Epithelial cell of proximal tubule (primary cell): ENCODE data around the gene LBX2. TPM values are rescaled to one million over a fixed set of nuclear protein-coding genes. Genes with fewer than 3 reads are reported as not detected.

Experiments
- DNase-seq: peaks from one replicate; pipeline ENCODE4 v3.0.0-alpha.2; 2011; ENCODE audit warnings: low read depth
- H3K4me3 ChIP-seq: 2 replicates; pipeline ENCODE4 v1.5.1; 2011; ENCODE audit warnings: low read depth, mild to moderate bottlenecking, low read length
- total RNA-seq: library from RNA; depleted of rRNA; stranded (reverse); fragments of >200 nt; gene quantifications from 2 replicates; pipeline ENCODE4 v1.2.3, GENCODE V29; 2015
- TF ChIP-seq, protein P1 (sequence below): conservative IDR thresholded peaks from 2 replicates; pipeline ENCODE4 v1.5.1; 2012; ENCODE audit warnings: low read depth, mild to moderate bottlenecking, low read length

LBX2 gene
- total RNA-seq, 1 donor from 2014 or later = 1.3 TPM

DNA sequence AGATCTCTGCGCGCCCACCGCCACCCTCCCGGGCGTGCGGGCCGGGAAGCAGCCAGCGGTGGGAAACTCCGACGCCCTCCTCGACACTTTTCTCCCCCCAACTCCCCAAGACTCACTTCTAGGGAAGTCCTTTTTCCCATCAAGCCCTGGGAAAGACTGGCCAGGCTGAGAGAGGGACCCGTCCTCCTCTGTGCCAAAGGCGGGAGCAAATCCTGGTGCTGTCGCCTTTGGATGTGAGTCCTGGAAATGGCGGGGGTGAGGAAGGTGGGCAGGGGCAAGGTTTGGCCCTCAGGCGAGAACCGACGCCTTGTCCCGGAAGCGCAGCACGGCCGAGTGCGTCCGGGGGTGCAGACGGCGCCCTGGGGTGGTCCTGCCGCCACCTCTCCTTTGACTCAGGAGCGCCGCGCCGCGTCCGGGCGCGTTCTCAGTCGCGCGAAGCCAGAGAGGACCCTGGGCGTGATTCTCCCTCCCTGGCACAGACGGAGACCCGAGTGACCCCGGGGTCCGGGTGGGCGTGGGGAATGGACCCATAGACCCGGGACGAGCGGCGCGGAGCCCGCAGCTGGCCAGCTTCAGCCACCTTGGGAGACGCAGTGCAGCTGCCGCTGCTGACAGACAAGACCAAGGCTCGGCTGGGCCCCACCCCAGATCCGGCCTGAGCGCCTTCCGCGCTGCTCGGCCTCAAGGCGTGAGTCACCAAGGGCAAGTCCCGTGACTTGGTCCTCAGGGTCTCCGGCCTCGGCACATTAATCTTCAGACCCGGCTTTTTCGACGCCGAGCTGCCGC, 3.5 kb upstream of the LBX2 start:
- DNase-seq = no peak
- TF ChIP-seq, protein P1, sequence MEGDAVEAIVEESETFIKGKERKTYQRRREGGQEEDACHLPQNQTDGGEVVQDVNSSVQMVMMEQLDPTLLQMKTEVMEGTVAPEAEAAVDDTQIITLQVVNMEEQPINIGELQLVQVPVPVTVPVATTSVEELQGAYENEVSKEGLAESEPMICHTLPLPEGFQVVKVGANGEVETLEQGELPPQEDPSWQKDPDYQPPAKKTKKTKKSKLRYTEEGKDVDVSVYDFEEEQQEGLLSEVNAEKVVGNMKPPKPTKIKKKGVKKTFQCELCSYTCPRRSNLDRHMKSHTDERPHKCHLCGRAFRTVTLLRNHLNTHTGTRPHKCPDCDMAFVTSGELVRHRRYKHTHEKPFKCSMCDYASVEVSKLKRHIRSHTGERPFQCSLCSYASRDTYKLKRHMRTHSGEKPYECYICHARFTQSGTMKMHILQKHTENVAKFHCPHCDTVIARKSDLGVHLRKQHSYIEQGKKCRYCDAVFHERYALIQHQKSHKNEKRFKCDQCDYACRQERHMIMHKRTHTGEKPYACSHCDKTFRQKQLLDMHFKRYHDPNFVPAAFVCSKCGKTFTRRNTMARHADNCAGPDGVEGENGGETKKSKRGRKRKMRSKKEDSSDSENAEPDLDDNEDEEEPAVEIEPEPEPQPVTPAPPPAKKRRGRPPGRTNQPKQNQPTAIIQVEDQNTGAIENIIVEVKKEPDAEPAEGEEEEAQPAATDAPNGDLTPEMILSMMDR = peak; percentile 30
- peak overlapping the region; percentile 94 for H3K4me3 ChIP-seq

- peak overlapping the region; percentile 94 for H3K4me3 ChIP-seq
- DNase-seq = no peak
Measured at GRCh38 chr2:74502147-74502719, 2.8 kb upstream of the LBX2 start.

DNA sequence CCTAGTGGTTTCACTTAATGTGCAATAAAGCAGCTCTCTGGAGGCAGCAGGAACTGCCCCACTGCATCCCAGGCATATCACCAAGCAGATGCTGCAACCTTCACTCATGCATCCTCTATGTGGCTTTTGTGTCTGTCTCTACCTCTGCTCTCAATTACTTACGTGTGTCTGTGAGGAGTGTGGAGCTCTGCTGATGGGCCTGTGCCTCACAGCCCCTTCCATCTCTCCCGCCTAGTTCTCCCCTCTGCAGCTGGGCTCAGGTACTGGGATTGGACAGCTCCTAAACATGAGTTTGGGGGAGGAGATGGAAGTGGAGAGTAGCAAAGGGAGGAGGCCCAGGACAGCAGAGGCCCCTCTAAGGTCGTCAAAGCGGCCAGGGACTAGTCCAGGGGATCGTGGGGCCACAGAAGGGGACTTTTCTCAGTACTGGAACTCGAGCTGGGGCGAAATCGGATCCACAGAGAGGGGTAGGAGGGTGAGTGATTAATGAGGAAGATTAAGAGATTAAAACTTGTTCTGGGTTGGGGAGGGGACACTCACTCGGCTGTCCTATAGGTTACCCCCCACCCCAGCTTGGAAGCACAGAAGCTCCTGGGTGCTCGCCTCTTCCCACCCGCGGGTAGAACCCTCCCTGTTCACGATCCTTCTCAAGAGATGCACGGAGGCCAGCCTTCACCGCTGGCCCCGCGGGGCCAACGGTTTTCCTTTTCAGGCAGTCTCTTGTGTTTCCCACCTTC, 2.1 kb upstream of the LBX2 start:
- H3K4me3 ChIP-seq = peak overlapping the region; percentile 94
- no peak for DNase-seq
- TF ChIP-seq, protein P1 = no peak

More at GRCh38 chr2:74502147-74502719, 2.8 kb upstream of the LBX2 start:
- TF ChIP-seq, protein P1 = no peak

- no peak for DNase-seq
- TF ChIP-seq, protein P1 = no peak
- no peak overlapping the region for H3K4me3 ChIP-seq
Measured at GRCh38 chr2:74500578-74500946, 1.2 kb upstream of the LBX2 start.

GRCh38 chr2:74499940-74500577, 656 bp upstream of the LBX2 start:
- no peak for DNase-seq
- H3K4me3 ChIP-seq = peak overlapping the region; percentile 47
- TF ChIP-seq, protein P1 = no peak

DNA sequence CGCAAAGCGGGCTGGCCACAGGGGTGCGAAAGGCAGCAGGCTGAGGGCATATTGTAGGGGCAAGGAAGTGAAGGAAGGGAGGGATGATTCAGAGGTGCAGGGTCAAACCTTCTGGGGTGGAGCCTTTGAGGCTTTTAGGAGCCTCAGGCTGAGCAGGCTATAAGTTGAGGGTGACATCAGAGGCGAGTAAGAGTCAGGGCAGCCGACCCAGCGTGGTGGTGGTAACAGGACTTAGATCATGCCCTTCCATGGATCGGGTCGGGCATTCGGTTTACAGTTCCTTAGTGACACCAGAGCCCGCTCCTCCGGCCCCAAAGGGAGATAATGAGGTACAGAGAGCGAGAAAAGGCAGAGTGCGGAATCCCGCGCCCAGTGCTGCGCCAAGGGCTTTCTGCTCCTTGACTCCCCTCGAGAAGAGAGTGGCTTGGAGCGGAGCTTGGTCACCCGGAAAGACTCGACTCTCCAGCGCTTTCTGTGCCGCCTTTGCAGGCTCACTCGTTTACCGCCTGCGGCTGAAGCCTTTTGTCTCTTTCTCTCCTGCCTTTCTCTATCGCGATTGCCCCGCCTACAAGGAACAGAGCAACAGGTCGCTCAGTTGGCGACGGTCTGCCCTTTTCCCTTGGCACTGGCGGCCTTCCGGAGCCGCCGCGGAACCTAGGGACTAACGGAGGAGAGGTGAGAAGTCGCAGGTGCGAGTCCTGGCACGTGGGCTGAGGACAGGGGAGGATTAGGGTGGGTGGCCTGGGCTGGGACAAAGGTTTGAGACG, 720 bp downstream of the LBX2 start:
- no peak for DNase-seq
- peak overlapping the region; percentile 47 for H3K4me3 ChIP-seq
- TF ChIP-seq, protein P1 = no peak
